HG03342 (cell line): Measurements from ENCODE around the gene KRT38.
"Not testable (repeated sequence)": the region's sequence is repeated elsewhere in the genome, so short reads cannot be mapped to it uniquely, and the experiment has no call there.

Experiments used
- ATAC-seq: cut with Tn5 transposase; IDR thresholded peaks from one replicate; pipeline ENCODE4 v1.9.1; 2021; ENCODE audit warnings: mild to moderate bottlenecking, moderate library complexity; ENCODE audit not compliant: unreplicated experiment

KRT38 gene

DNA sequence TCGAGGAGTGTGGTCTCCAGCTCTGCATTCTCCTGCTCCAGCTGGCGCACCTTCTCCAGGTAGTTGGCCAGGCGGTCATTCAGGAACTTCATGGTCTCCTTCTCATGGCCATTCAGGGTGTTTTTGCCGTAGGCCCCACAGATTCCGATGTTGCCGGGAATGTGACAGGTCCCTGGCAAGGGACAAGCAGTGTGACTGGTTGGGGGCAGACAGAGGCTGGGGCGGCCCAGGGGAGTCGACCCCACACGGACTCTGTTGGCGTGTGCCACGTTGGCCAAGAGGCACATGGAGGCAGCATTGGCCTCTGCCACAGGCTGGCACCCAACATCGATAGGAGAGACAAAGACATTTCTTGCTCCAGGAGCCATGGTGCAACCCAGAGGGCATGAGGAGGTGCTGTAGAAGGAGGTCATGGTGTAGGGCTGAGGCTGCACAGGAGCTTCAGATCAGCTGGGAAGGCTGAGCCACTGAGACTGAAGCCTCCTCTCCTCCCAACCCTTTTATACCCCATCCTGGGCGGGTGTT, 16.6 kb downstream of the KRT38 start, which contains the start of gene KRT37:
Gene KRT37, minus strand, starts transcription at position 475 of the 525 bp plus-strand sequence. Its CDS starts 62 bp downstream, at position 413.
- no peak for ATAC-seq

DNA sequence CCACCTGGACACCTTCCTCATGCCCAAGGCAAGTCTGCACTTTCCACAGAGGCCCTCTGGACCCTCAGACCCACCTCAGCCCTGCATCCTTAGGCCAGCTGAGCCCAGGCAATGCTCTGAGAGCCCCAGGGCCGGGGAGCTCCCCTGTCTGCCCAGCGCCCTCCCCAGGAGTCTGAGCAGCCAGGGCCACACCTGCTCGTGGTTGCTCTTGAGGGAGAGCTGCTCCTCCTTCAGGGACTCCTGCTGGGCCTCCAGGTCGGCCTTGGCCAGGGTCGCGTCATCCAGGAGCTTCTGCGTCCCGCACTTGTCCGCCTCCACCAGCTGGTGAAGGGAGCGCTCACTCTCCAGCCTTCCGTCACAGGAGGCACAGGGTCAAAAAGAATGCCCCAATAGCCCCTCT, 18.2 kb downstream of the KRT38 start:
- not testable (repeated sequence) for ATAC-seq

DNA sequence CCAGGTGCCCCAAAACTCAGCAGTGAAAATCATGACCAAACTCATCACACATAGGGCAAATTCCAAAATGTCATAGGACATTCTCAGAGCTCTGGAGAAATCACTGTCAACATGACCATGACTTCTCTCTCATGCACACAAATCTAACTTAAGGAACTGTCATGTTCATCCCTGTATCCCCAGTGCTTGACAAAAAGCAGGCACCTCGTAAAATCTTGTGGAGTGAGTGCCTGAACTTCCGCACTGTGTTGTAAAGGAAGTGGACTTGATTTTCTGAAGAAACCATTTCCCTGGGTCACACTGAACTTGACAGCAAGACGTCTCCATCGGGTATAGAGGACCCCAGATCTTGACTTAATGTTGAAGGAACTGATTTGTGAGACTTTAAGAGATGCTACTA, 19.2 kb downstream of the KRT38 start:
- no peak for ATAC-seq

- no peak for ATAC-seq
Observed at GRCh38 chr17:41421116-41421515, 19.7 kb downstream of the KRT38 start.

- no peak for ATAC-seq
Observed at GRCh38 chr17:41420134-41420533, 20.6 kb downstream of the KRT38 start.

GRCh38 chr17:41419716-41420115, 21.1 kb downstream of the KRT38 start:
- ATAC-seq, result no peak

DNA sequence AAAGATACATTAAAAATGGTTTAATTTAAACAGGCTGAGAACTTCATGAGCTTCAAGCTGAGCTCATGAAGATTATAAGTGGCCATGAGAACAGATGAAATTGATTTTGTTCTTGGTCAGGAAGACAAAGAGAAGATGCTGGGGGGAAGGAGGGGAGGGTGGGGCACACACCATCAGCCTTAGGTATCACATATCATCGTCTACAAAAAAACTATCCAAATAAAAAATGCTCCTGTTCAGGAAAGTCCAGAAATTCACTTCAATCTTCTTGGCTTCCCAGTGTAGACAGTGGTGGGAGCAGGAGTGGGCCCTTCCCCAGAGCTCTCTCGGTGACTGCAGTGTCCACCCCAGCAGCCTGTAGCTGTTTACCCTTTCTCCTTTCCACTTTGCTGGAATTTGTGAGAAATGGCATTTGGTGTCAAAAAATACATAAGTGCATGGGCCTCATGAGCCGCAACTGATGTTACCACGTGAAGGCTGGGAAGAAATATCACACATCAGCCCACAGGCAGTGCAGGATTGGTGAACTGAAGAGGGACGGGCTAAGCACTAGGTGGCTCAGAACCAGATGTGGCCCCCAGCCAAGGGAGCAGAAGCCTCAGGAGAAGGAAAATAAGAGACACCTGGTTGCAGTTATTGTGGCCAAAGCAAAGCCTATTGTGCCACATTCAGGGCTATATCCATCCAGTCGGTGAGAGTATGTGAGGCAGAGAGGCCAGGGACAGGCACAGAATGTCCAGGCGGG, 22.5 kb downstream of the KRT38 start:
- ATAC-seq, result no peak

DNA sequence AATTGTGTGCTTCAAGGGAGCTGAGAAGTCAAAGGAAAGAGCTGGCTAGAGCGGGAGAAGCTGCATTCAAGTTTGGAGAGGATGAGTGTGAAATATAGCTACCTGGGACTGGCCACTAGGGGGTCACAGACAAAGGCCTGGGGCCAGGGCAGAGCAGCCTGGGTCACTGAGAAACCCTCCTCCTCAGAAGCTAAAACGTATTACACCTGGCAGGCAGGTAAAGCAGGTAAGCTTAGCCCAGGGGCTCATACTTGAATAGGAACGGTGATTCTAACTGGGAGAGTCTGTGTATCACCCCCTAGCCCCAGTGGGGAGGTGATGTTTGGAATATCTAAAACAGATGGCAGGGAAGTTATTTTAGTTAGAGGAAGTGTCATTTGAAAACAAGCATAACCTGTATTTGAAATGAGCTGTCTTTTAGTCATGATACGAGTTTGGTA, 23.2 kb downstream of the KRT38 start:
- ATAC-seq, result no peak

GRCh38 chr17:41417127-41417526, 23.7 kb downstream of the KRT38 start:
- ATAC-seq, result no peak

GRCh38 chr17:41416479-41416878, 24.3 kb downstream of the KRT38 start:
- ATAC-seq, result no peak

DNA sequence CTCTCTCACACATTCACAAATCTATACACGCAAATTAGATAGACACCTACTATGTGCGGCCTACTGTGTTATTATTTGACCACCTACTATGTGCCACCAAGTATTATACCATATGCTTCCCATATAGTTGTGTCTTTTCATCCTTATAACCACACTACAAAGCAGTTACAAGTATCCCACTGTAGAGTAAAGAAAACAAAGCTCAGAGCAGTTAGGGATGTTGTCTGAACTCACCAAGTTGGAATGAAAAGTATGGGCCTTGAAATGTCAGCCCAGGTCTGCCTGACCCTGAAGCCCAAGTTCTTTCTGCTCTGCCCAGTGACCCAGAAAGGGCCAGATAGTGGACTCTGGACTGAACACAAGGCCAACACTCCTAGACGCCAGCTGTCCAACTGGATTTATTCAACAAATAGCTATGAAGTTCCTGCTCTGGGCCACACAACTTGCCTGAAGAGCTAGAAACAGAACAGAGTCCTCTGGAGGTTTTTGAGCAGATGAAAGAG, 24.9 kb downstream of the KRT38 start:
- no peak for ATAC-seq

DNA sequence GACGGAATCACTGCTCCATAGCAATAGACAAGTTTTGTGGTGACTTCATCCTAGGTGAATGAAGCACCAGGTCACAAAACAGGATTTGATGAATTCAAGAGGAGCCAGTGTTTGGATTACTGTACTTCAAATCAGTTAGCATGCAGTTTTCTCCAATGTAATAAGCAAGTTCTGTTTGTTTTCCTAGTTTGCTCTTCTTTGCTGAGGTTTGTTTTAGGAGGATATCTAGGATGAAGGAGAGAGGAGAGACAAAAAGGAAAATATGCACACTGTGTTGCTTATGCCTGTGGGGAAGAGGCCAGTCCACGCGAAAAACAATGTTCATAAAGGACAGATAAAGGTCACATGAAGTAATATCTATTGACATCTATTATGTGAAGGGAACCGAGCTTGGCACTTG, 25.4 kb downstream of the KRT38 start:
- ATAC-seq, result no peak

- ATAC-seq, result no peak
Observed at GRCh38 chr17:41413982-41414381, 26.8 kb downstream of the KRT38 start.

GRCh38 chr17:41413353-41413957, 27.3 kb downstream of the KRT38 start:
- ATAC-seq, result no peak

- ATAC-seq, result no peak
Observed at GRCh38 chr17:41411072-41411840, 29.5 kb downstream of the KRT38 start.

GRCh38 chr17:41407226-41407625, 33.6 kb downstream of the KRT38 start:
- no peak for ATAC-seq

DNA sequence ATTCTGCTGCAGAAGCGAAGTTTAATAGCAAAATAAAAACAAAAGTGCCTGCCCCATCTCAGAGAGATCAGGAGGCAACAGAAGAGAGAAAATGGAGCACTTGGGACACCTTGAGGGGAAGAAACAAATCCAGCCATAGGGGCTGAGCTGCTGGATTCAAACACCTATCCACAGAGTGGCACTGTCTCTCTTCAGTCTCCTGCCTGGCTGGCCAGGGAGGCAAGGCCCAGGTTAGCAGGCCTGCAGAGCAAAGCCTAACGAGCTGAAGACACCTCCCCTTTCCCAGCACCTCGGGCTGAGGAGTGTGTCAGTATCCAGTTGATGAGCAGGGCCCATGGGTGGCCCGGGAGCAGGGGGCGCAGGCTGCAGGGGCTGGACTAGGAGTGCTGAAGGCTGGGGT, 34.6 kb downstream of the KRT38 start:
- ATAC-seq, result no peak

- ATAC-seq, result no peak
Observed at GRCh38 chr17:41404024-41404671, 36.6 kb downstream of the KRT38 start.

GRCh38 chr17:41403404-41404023, 37.3 kb downstream of the KRT38 start:
- no peak for ATAC-seq

- no peak for ATAC-seq
Observed at GRCh38 chr17:41402161-41402560, 38.6 kb downstream of the KRT38 start.
